ENCODE results near the gene GAR1. TPM values are rescaled to one million over a fixed set of nuclear protein-coding genes. Genes with fewer than 3 reads are reported as not detected.

Gene GAR1
- total RNA-seq, 5 donors from 2014 or later (not counting 1 experiment from before 2014, with no cell fraction given), result 8.1 to 13.9 (median 12.9) TPM

DNA sequence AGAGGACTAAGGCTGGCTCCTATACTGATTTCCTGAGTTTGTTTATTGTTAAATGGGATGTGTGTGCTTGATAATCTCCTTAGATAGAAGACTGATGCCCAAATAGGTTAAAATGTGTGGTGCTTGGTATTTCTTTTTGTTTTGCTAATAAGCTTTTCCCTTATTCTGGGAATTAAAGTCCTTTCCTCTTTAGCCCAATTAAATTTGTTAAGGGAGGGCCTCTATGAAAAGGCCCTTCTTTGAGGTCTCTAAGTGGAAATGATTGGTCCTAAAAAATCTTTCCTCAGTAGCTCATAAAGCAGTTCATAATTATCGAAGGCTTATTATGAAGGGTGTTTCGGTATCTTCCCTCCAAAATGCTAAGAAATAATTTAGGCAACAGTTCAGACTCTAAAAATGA lies 12.1 kb downstream of the GAR1 start, which contains the start of gene RRH:
TSS of gene RRH (plus strand) at position 301 of the 400 bp plus-strand sequence. CDS start at position 357, 56 bp downstream.
- no peaks in the 10 kb centered on the region for H3K27me3 Mint-ChIP-seq
- H3K9me3 Mint-ChIP-seq, result no peaks in the 10 kb centered on the region
- peaks cover 0 to 2% (median 0%) of the 10 kb centered on the region in 3 donors for H3K4me1 Mint-ChIP-seq
- ChIA-PET CTCF (interaction anchor here (0.7 to 2.9 kb wide), 5 partner anchors 12 to 394 kb away, joined by 3 to 10 read pairs (median 6); partner anchors contain the start of genes GAR1 (in 1 of the 2) and SEC24B (in 1 of the 2)), POLR2A (no interaction called here)
- no peak within 1 kb of the TSS for H3K4me3 Mint-ChIP-seq
- no peak within 1 kb of the TSS for H3K27ac ChIP-seq (ENCODE audit: low read length)
- H3K27me3 ChIP-seq (replicated peaks in 1 of 2; ENCODE audit: control insufficient read depth in 2 of 2, extremely low read depth in 1 of 2, insufficient read depth in 2 of 2, low read length in 1 of 2), result no peaks in the 10 kb centered on the region
- H3K36me3 Mint-ChIP-seq, result peaks cover 16% of the 10 kb centered on the region
- no peaks in the 10 kb centered on the region for H3K4me1 ChIP-seq (ENCODE audit: control insufficient read depth in 1 of 2, extremely low read depth in 1 of 2, insufficient read depth in 2 of 2, low read length in 2 of 2)
- no CpG with 5 or more reads among the region's 2 CpGs for WGBS (ENCODE audit: insufficient coverage)
- no peak within 1 kb of the TSS for H3K27ac Mint-ChIP-seq
- no peak within 1 kb of the TSS for H3K4me3 ChIP-seq (ENCODE audit: control insufficient read depth in 1 of 2, extremely low read depth in 1 of 2, low read length in 1 of 2)
- no peak for DNase-seq
- H3K9me3 ChIP-seq, result no peaks in the 10 kb centered on the region
- H3K36me3 ChIP-seq (ENCODE audit: control insufficient read depth in 2 of 2, extremely low read depth in 1 of 2, insufficient read depth in 1 of 2, low read length in 1 of 2), result peaks cover 4 to 17% of the 10 kb centered on the region in 2 donors
- ATAC-seq (replicated peaks in 1 of 4), result no peak

DNA sequence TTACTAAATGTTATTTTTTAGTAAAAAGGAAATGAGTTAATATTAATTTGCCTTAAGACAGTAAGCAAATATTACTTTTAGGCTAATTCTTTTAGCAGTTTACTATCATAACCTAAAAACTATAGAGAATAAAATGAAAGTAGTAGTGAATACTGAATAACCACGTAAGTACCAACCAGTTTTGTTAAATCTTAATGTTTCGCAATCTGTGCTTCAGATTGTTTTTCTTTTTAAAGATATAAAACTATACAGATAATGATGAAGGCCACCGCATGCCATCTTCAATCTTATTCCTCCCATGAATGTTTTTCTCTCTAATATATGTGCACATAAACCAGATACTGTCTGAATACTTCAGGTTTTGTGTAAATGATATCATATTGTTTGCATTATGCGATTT lies 18.2 kb downstream of the GAR1 start:
- no peak overlapping the region for H3K4me3 ChIP-seq (ENCODE audit: control insufficient read depth in 1 of 2, extremely low read depth in 1 of 2, low read length in 1 of 2)
- peaks cover 13% of the 10 kb centered on the region for H3K36me3 Mint-ChIP-seq
- H3K27ac ChIP-seq (ENCODE audit: low read length), result no peak overlapping the region
- POLR2A ChIA-PET, result no interaction called here
- no peaks in the 10 kb centered on the region for H3K4me1 ChIP-seq (ENCODE audit: control insufficient read depth in 1 of 2, extremely low read depth in 1 of 2, insufficient read depth in 2 of 2, low read length in 2 of 2)
- no peaks in the 10 kb centered on the region for H3K36me3 ChIP-seq (ENCODE audit: control insufficient read depth in 2 of 2, extremely low read depth in 1 of 2, insufficient read depth in 1 of 2, low read length in 1 of 2)
- no peaks in the 10 kb centered on the region for H3K9me3 ChIP-seq
- WGBS (ENCODE audit: insufficient coverage), result no CpG with 5 or more reads among the region's 4 CpGs
- H3K27me3 ChIP-seq (replicated peaks in 1 of 2; ENCODE audit: control insufficient read depth in 2 of 2, extremely low read depth in 1 of 2, insufficient read depth in 2 of 2, low read length in 1 of 2), result no peaks in the 10 kb centered on the region
- no peak overlapping the region for H3K4me3 Mint-ChIP-seq
- CTCF ChIA-PET, result interaction anchor here in 1 of 2 donors (0.7 kb wide), 1 partner anchor 19 kb away, joined by 3 read pairs; no protein-coding TSS in a partner anchor
- no peaks in the 10 kb centered on the region for H3K4me1 Mint-ChIP-seq
- ATAC-seq (replicated peaks in 1 of 4) (no peak), DNase-seq (no peak)
- H3K27ac Mint-ChIP-seq, result no peak overlapping the region
- H3K9me3 Mint-ChIP-seq, result no peaks in the 10 kb centered on the region
- H3K27me3 Mint-ChIP-seq, result no peaks in the 10 kb centered on the region

DNA sequence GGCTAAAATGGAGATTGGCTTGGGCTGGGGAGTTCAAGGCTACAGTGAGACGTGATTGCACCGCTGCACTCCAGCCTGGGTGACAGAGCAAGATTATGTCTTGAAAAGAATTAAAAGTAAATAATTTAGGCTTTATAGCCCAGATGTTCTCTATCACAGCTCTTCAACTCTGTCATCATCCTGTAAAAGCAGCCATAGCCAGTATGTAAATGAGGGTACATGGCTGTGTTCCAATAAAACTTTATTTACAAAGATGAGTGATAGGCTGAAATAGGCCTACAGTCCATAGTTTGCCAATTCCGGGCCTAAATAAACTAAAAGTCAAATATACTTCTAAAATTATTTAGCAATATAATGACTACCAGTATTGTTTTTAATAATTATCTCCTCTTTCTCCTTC lies 21.4 kb downstream of the GAR1 start:
- ATAC-seq (replicated peaks in 1 of 4) (no peak), DNase-seq (no peak)
- H3K27ac Mint-ChIP-seq, result no peak overlapping the region
- Histone ChIP-seq H3K4me1 (ENCODE audit: control insufficient read depth in 1 of 2, extremely low read depth in 1 of 2, insufficient read depth in 2 of 2, low read length in 2 of 2) (no peaks in the 10 kb centered on the region), H3K9me3 (no peaks in the 10 kb centered on the region), H3K27ac (ENCODE audit: low read length) (no peak overlapping the region), H3K36me3 (ENCODE audit: control insufficient read depth in 2 of 2, extremely low read depth in 1 of 2, insufficient read depth in 1 of 2, low read length in 1 of 2) (no peaks in the 10 kb centered on the region), H3K27me3 (replicated peaks in 1 of 2; ENCODE audit: control insufficient read depth in 2 of 2, extremely low read depth in 1 of 2, insufficient read depth in 2 of 2, low read length in 1 of 2) (no peaks in the 10 kb centered on the region), H3K4me3 (ENCODE audit: control insufficient read depth in 1 of 2, extremely low read depth in 1 of 2, low read length in 1 of 2) (no peak overlapping the region)
- H3K4me1 Mint-ChIP-seq, result no peaks in the 10 kb centered on the region
- no CpG with 5 or more reads among the region's 3 CpGs for WGBS (ENCODE audit: insufficient coverage)
- H3K36me3 Mint-ChIP-seq, result peaks cover 28% of the 10 kb centered on the region
- ChIA-PET CTCF (no interaction called here), POLR2A (no interaction called here)
- H3K9me3 Mint-ChIP-seq, result no peaks in the 10 kb centered on the region
- no peak overlapping the region for H3K4me3 Mint-ChIP-seq
- no peaks in the 10 kb centered on the region for H3K27me3 Mint-ChIP-seq

DNA sequence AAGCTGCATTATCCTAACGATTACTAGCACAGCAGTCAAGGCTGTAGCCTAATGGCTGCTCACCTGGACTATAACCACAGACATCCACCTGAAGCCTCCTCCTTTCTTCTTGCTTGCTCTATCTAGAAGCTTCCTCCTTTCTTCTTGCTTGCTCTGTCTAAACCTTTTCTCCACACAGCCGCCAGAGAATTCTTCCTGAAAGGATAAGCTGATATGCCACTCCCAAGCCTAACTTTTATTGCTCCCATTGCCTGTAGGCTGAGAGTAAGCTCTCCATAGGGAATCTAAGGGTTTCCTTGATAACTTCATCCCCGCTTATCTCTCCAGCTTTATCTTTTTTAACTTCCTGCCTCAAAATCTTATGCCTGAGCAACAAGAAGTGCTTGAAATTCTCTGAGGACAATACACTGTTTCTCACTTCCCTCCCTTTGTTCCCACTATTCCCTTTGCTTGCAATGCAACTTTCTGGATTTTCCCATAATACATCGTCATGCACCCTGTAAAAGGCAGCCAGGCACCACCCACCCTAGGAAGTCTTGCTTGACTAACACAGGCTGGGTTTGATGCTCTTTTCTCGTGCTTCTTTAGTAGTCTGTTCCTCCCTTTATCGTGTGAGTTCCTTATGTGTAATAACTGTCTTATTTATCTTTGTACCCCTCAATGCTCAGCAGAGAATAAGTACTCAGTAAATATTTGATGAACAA lies 31.0 kb downstream of the GAR1 start:
- Mint-ChIP-seq H3K27ac (no peak overlapping the region), H3K4me1 (no peaks in the 10 kb centered on the region), H3K9me3 (no peaks in the 10 kb centered on the region), H3K4me3 (no peak overlapping the region), H3K27me3 (peaks cover 0 to 2% of the 10 kb centered on the region in 2 donors), H3K36me3 (peaks cover 4% of the 10 kb centered on the region)
- ATAC-seq (replicated peaks in 1 of 4) (no peak), DNase-seq (no peak)
- no peaks in the 10 kb centered on the region for H3K4me1 ChIP-seq (ENCODE audit: control insufficient read depth in 1 of 2, extremely low read depth in 1 of 2, insufficient read depth in 2 of 2, low read length in 2 of 2)
- H3K36me3 ChIP-seq (ENCODE audit: control insufficient read depth in 2 of 2, extremely low read depth in 1 of 2, insufficient read depth in 1 of 2, low read length in 1 of 2), result no peaks in the 10 kb centered on the region
- no peaks in the 10 kb centered on the region for H3K27me3 ChIP-seq (replicated peaks in 1 of 2; ENCODE audit: control insufficient read depth in 2 of 2, extremely low read depth in 1 of 2, insufficient read depth in 2 of 2, low read length in 1 of 2)
- H3K4me3 ChIP-seq (ENCODE audit: control insufficient read depth in 1 of 2, extremely low read depth in 1 of 2, low read length in 1 of 2), result no peak overlapping the region
- ChIA-PET CTCF (no interaction called here), POLR2A (interaction anchor here in 1 of 2 donors (0.6 kb wide), 1 partner anchor 1595 kb away, joined by 10 read pairs; no protein-coding TSS in a partner anchor)
- no peaks in the 10 kb centered on the region for H3K9me3 ChIP-seq
- 54% methylated on average over 3 of the region's 6 CpGs for WGBS (ENCODE audit: insufficient coverage)
- H3K27ac ChIP-seq (ENCODE audit: low read length), result no peak overlapping the region

DNA sequence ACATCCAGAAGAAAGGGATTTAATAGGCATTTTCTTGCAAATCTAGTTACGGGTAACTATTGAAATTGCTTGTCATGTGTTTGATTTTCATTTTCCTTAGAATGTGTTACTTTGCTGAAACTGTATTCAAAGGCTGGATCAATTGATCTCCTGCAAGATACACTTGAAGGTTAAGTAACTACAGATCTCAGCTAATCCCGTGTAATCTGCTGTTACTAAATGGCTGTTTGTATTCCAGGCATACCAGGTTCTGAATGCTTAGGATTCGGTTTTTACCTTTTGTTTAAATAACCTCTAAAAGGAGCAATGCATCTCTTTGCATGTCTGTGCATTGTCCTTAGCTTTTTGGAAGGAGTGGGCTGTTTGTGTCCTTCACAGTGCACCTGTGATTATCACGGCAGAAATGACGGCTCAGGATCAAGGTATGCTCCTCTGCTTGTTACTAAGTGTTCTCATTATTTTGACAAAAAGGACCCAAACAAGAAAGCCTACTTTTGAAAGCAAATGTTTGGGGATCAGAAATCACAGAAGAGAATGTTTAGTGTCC lies 32.4 kb downstream of the GAR1 start, which contains the start of gene LRIT3:
TSS of gene LRIT3 (plus strand) at position 212 of the 547 bp plus-strand sequence. CDS start at position 307, 95 bp downstream.
- no peak for ATAC-seq (replicated peaks in 1 of 4)
- Histone ChIP-seq H3K4me1 (ENCODE audit: control insufficient read depth in 1 of 2, extremely low read depth in 1 of 2, insufficient read depth in 2 of 2, low read length in 2 of 2) (no peaks in the 10 kb centered on the region), H3K9me3 (no peaks in the 10 kb centered on the region), H3K36me3 (ENCODE audit: control insufficient read depth in 2 of 2, extremely low read depth in 1 of 2, insufficient read depth in 1 of 2, low read length in 1 of 2) (no peaks in the 10 kb centered on the region), H3K27ac (ENCODE audit: low read length) (no peak within 1 kb of the TSS), H3K4me3 (ENCODE audit: control insufficient read depth in 1 of 2, extremely low read depth in 1 of 2, low read length in 1 of 2) (no peak within 1 kb of the TSS), H3K27me3 (replicated peaks in 1 of 2; ENCODE audit: control insufficient read depth in 2 of 2, extremely low read depth in 1 of 2, insufficient read depth in 2 of 2, low read length in 1 of 2) (no peaks in the 10 kb centered on the region)
- Mint-ChIP-seq H3K9me3 (no peaks in the 10 kb centered on the region), H3K27ac (no peak within 1 kb of the TSS), H3K36me3 (peaks cover 7% of the 10 kb centered on the region), H3K4me3 (no peak within 1 kb of the TSS), H3K27me3 (peaks cover 0 to 2% of the 10 kb centered on the region in 2 donors), H3K4me1 (peaks cover 0 to 5% (median under 1%) of the 10 kb centered on the region in 3 donors)
- ChIA-PET CTCF (no interaction called here), POLR2A (no interaction called here)
- no peak for DNase-seq
- WGBS (ENCODE audit: insufficient coverage), result 100% methylated on average over 4 of the region's 5 CpGs

DNA sequence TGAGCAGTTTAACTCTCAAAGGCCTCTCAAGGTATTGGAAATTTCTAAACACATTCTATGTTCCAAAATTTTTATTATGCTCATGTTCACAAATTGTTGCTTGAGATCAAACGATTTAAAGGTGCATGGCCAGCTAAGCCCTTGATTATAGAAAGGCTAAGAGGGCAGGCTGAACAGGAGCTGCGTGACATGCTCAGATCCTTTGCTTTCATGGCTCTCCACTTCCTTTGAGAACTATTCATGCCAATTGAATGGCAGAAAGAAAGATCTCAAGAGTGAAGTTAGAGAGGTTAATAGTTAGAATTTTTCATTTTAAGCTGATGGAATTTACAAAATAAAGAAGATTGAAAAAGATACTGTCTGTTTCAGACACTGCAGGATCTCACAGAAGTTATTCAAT lies 32.9 kb downstream of the GAR1 start:
- Histone ChIP-seq H3K9me3 (no peaks in the 10 kb centered on the region), H3K27me3 (replicated peaks in 1 of 2; ENCODE audit: control insufficient read depth in 2 of 2, extremely low read depth in 1 of 2, insufficient read depth in 2 of 2, low read length in 1 of 2) (no peaks in the 10 kb centered on the region), H3K4me1 (ENCODE audit: control insufficient read depth in 1 of 2, extremely low read depth in 1 of 2, insufficient read depth in 2 of 2, low read length in 2 of 2) (no peaks in the 10 kb centered on the region), H3K36me3 (ENCODE audit: control insufficient read depth in 2 of 2, extremely low read depth in 1 of 2, insufficient read depth in 1 of 2, low read length in 1 of 2) (no peaks in the 10 kb centered on the region), H3K4me3 (ENCODE audit: control insufficient read depth in 1 of 2, extremely low read depth in 1 of 2, low read length in 1 of 2) (no peak overlapping the region), H3K27ac (ENCODE audit: low read length) (no peak overlapping the region)
- CTCF ChIA-PET, result no interaction called here
- WGBS (ENCODE audit: insufficient coverage), result no CpG with 5 or more reads among the region's 2 CpGs
- H3K27me3 Mint-ChIP-seq, result peaks cover 0 to 2% of the 10 kb centered on the region in 2 donors
- peaks cover 2 to 11% (median 3%) of the 10 kb centered on the region in 3 donors for H3K4me1 Mint-ChIP-seq
- DNase-seq (no peak), ATAC-seq (replicated peaks in 1 of 4) (no peak)
- H3K9me3 Mint-ChIP-seq, result no peaks in the 10 kb centered on the region
- peaks cover 12% of the 10 kb centered on the region for H3K36me3 Mint-ChIP-seq
- no peak overlapping the region for H3K4me3 Mint-ChIP-seq
- POLR2A ChIA-PET, result no interaction called here
- no peak overlapping the region for H3K27ac Mint-ChIP-seq

All from T-cell (primary cell).